Parathyroid adenoma (tissue), 2 donors: ENCODE data around the gene OSCP1.
A peak's percentile ranks its signal among the peaks of the same experiment; 100 is the strongest.

Experiments
- H2AFZ ChIP-seq: fragments of 300-600 bp; sonication (generic); one replicate; pipeline ENCODE4 v1.7.0; 2017; ENCODE audit warnings: antibody characterized with exemption, mild to moderate bottlenecking
- H3K27ac ChIP-seq: fragments of 300-600 bp; sonication (generic); one replicate; pipeline ENCODE4 v1.7.0; 2017
- H3K27me3 ChIP-seq: fragments of 300-600 bp; sonication (generic); one replicate; pipeline ENCODE4 v1.7.0; 2017; ENCODE audit warnings: low read length; ENCODE audit not compliant: control insufficient read depth, insufficient read depth
- H3K36me3 ChIP-seq: fragments of 300-600 bp; sonication (generic); one replicate; pipeline ENCODE4 v1.7.0; 2017; ENCODE audit warnings: low read length; ENCODE audit not compliant: control insufficient read depth, insufficient read depth
- H3K4me1 ChIP-seq: fragments of 300-600 bp; sonication (generic); one replicate; pipeline ENCODE4 v1.7.0; 2017; ENCODE audit warnings: control low read depth
- H3K4me2 ChIP-seq: fragments of 300-600 bp; sonication (generic); one replicate; pipeline ENCODE4 v1.7.0; 2017; ENCODE audit warnings: low read length
- H3K4me3 ChIP-seq: fragments of 300-600 bp; sonication (generic); one replicate; pipeline ENCODE4 v1.7.0; 2017; ENCODE audit warnings: low read depth, low read length
- H3K79me2 ChIP-seq: fragments of 300-600 bp; sonication (generic); one replicate; pipeline ENCODE4 v1.7.0; 2017; ENCODE audit warnings: control low read depth
- H3K9ac ChIP-seq: fragments of 300-600 bp; sonication (generic); one replicate; pipeline ENCODE4 v1.7.0; 2017; ENCODE audit warnings: mild to moderate bottlenecking
- H3K9me3 ChIP-seq: fragments of 300-600 bp; sonication (generic); one replicate; pipeline ENCODE4 v1.7.0; 2017; ENCODE audit warnings: low read length; ENCODE audit not compliant: control insufficient read depth
- CTCF ChIP-seq: fragments of 300-600 bp; sonication (generic); IDR thresholded peaks from one replicate; pipeline ENCODE4 v1.7.0; 2017; ENCODE audit warnings: antibody characterized with exemption, mild to moderate bottlenecking
- donor health status: primary hyperparathyroidism.

The OSCP1 gene

GRCh38 chr1:36417931-36418330, 32.3 kb downstream of the OSCP1 start:
- no peaks in the 10 kb centered on the region for H3K79me2 ChIP-seq
- no peak overlapping the region for H3K4me2 ChIP-seq
- H3K27ac ChIP-seq = no peak overlapping the region
- no peaks in the 10 kb centered on the region for H3K4me1 ChIP-seq
- no peaks in the 10 kb centered on the region for H3K36me3 ChIP-seq
- no peak overlapping the region for H3K4me3 ChIP-seq
- H3K9ac ChIP-seq = no peak overlapping the region
- H3K9me3 ChIP-seq = no peaks in the 10 kb centered on the region
- no peak overlapping the region for H2AFZ ChIP-seq
- no peak for TF ChIP-seq CTCF
- no peaks in the 10 kb centered on the region for H3K27me3 ChIP-seq

- no peak for TF ChIP-seq CTCF
- no peaks in the 10 kb centered on the region for H3K27me3 ChIP-seq
- H3K27ac ChIP-seq = no peak overlapping the region
- no peaks in the 10 kb centered on the region for H3K79me2 ChIP-seq
- H3K9me3 ChIP-seq = no peaks in the 10 kb centered on the region
- no peak overlapping the region for H3K4me3 ChIP-seq
- no peak overlapping the region for H3K9ac ChIP-seq
- H3K4me1 ChIP-seq = no peaks in the 10 kb centered on the region
- H3K36me3 ChIP-seq = no peaks in the 10 kb centered on the region
- H2AFZ ChIP-seq = no peak overlapping the region
- no peak overlapping the region for H3K4me2 ChIP-seq
Observed at GRCh38 chr1:36415661-36416326, 34.5 kb downstream of the OSCP1 start.

- H3K4me3 ChIP-seq = no peak overlapping the region
- H3K4me2 ChIP-seq = no peak overlapping the region
- H3K36me3 ChIP-seq = no peaks in the 10 kb centered on the region
- TF ChIP-seq CTCF = no peak
- no peak overlapping the region for H2AFZ ChIP-seq
- H3K9ac ChIP-seq = no peak overlapping the region
- no peaks in the 10 kb centered on the region for H3K9me3 ChIP-seq
- H3K27ac ChIP-seq = no peak overlapping the region
- H3K4me1 ChIP-seq = no peaks in the 10 kb centered on the region
- H3K79me2 ChIP-seq = no peaks in the 10 kb centered on the region
- no peaks in the 10 kb centered on the region for H3K27me3 ChIP-seq
Observed at GRCh38 chr1:36414384-36414783, 35.9 kb downstream of the OSCP1 start.

GRCh38 chr1:36411674-36412648, 38.3 kb downstream of the OSCP1 start:
- Histone ChIP-seq H3K27ac (no peak overlapping the region), H3K4me3 (no peak overlapping the region), H3K4me2 (no peak overlapping the region), H3K9me3 (no peaks in the 10 kb centered on the region), H3K36me3 (no peaks in the 10 kb centered on the region), H2AFZ (peak overlapping the region; percentile 42), H3K79me2 (no peaks in the 10 kb centered on the region), H3K9ac (no peak overlapping the region), H3K27me3 (no peaks in the 10 kb centered on the region), H3K4me1 (no peaks in the 10 kb centered on the region)
- TF ChIP-seq CTCF = no peak
